GM06990 (cell line): Measurements from ENCODE around the gene ZDHHC20.
A peak's percentile ranks its signal among the peaks of the same experiment; 100 is the strongest.

Source experiments
- DNase-seq: peaks from one replicate; pipeline ENCODE4 v3.0.0-alpha.2; 2011; ENCODE audit not compliant: insufficient read length; ENCODE audit errors: extremely low read depth
- H3K27me3 ChIP-seq: replicated peaks from 2 replicates; pipeline ENCODE4 v1.6.0; 2011; ENCODE audit warnings: low read length; ENCODE audit not compliant: control insufficient read depth, insufficient read depth
- H3K36me3 ChIP-seq: 2 replicates; pipeline ENCODE4 v1.5.1; 2011; ENCODE audit warnings: low read length; ENCODE audit not compliant: control insufficient read depth, insufficient read depth
- H3K4me3 ChIP-seq: replicated peaks from 2 replicates; pipeline ENCODE4 v1.5.1; 2011; ENCODE audit warnings: low read depth, mild to moderate bottlenecking, control low read depth, low read length
- CTCF ChIP-seq: IDR thresholded peaks from 2 replicates; pipeline ENCODE4 v1.5.1; 2011; ENCODE audit warnings: low read length, control low read depth, mild to moderate bottlenecking, inconsistent platforms; ENCODE audit not compliant: insufficient read depth, poor library complexity, severe bottlenecking

The ZDHHC20 gene

GRCh38 chr13:21436582-21436981 is 22.5 kb downstream of the ZDHHC20 start:
- DNase-seq: no peak
- Histone ChIP-seq H3K36me3 (no peaks in the 10 kb centered on the region), H3K4me3 (no peak overlapping the region; the same call in 1 of the 2 replicates), H3K27me3 (no peaks in the 10 kb centered on the region)
- no peak for TF ChIP-seq CTCF

- peak; percentile 75 for DNase-seq
- no peak for TF ChIP-seq CTCF
- no peak overlapping the region for H3K4me3 ChIP-seq
These were observed 23.4 kb downstream of the ZDHHC20 start for GRCh38 chr13:21435687-21436151.

GRCh38 chr13:21435231-21435630 is 23.9 kb downstream of the ZDHHC20 start:
- H3K36me3 ChIP-seq: no peaks in the 10 kb centered on the region
- H3K4me3 ChIP-seq: no peak overlapping the region
- no peak for DNase-seq
- no peak for TF ChIP-seq CTCF
- H3K27me3 ChIP-seq: no peaks in the 10 kb centered on the region

More at GRCh38 chr13:21435687-21436151, 23.4 kb downstream of the ZDHHC20 start:
- Histone ChIP-seq H3K27me3 (no peaks in the 10 kb centered on the region), H3K36me3 (no peaks in the 10 kb centered on the region)

GRCh38 chr13:21434588-21434987 is 24.5 kb downstream of the ZDHHC20 start:
- H3K27me3 ChIP-seq: no peaks in the 10 kb centered on the region
- DNase-seq: no peak
- H3K4me3 ChIP-seq: no peak overlapping the region
- no peaks in the 10 kb centered on the region for H3K36me3 ChIP-seq
- TF ChIP-seq CTCF: no peak

GRCh38 chr13:21429211-21429610 is 29.9 kb downstream of the ZDHHC20 start:
- Histone ChIP-seq H3K4me3 (no peak overlapping the region), H3K27me3 (no peaks in the 10 kb centered on the region), H3K36me3 (no peaks in the 10 kb centered on the region)
- no peak for DNase-seq
- TF ChIP-seq CTCF: no peak

GRCh38 chr13:21427741-21428140 is 31.4 kb downstream of the ZDHHC20 start:
- DNase-seq: peak; percentile 13
- TF ChIP-seq CTCF: no peak
- Histone ChIP-seq H3K36me3 (no peaks in the 10 kb centered on the region), H3K4me3 (no peak overlapping the region), H3K27me3 (no peaks in the 10 kb centered on the region)
